ENCODE results near the gene USP25. TPM values are rescaled to one million over a fixed set of nuclear protein-coding genes. Genes with fewer than 3 reads are reported as not detected.

USP25 gene
- total RNA-seq, 4 donors from 2014 or later, result 17.4 to 42.0 (median 27.5) TPM

DNA sequence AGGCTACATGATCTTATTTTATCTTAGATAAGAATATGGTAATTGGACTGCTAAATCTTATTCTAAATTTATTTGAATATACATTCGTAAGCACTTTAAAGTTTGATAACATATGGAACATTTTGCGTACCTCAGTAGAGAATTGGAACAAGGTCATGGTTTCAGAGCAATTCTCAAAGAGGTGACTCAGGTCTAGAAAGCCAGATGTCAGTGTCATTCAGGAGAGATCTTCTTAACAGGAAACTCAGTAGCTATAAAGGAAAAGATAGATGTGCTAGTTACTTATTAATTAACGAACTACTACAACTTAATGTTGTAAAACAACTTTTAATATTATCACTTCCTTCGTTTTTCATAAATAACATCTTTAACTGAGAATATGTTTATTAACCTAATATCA lies 142.5 kb downstream of the USP25 start:
- H3K27ac ChIP-seq, result no peak overlapping the region
- H3K27me3 ChIP-seq, result no peaks in the 10 kb centered on the region
- intact Hi-C loops (cut with DNase I), result no loop called here
- H3K4me1 ChIP-seq, result no peaks in the 10 kb centered on the region
- peaks cover 0 to 91% (median 0%) of the 10 kb centered on the region in 3 donors for H3K36me3 ChIP-seq
- TF ChIP-seq, protein P1, sequence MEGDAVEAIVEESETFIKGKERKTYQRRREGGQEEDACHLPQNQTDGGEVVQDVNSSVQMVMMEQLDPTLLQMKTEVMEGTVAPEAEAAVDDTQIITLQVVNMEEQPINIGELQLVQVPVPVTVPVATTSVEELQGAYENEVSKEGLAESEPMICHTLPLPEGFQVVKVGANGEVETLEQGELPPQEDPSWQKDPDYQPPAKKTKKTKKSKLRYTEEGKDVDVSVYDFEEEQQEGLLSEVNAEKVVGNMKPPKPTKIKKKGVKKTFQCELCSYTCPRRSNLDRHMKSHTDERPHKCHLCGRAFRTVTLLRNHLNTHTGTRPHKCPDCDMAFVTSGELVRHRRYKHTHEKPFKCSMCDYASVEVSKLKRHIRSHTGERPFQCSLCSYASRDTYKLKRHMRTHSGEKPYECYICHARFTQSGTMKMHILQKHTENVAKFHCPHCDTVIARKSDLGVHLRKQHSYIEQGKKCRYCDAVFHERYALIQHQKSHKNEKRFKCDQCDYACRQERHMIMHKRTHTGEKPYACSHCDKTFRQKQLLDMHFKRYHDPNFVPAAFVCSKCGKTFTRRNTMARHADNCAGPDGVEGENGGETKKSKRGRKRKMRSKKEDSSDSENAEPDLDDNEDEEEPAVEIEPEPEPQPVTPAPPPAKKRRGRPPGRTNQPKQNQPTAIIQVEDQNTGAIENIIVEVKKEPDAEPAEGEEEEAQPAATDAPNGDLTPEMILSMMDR (IDR thresholded peaks at IDR 0.05), result no peak
- TF ChIP-seq POLR2A (IDR thresholded peaks at IDR 0.05), result no peak
- H3K4me3 ChIP-seq, result no peak overlapping the region
- no peaks in the 10 kb centered on the region for H3K9me3 ChIP-seq
- 75 to 94% methylated on average over 4 of the region's 4 CpGs for WGBS, 2 donors
- no peak for DNase-seq

DNA sequence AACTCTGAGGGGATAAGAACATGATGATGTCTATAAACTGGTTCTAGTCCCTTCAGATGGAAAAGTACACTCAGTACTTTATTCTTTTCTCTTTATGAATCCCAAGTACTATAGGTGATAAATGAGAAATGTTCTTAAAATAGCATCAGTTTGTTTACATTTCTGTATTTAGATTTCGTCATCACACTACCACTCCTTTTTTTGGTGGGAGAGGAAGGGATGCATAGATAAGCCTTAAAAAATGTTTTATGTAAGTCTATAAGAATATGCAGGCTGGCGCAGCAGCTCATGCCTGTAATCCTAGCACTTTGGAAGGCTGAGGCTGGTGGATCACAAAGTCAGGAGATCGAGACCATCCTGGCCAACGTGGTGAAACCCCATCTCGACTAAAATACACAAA lies 144.8 kb downstream of the USP25 start:
- TF ChIP-seq, protein P1 (IDR thresholded peaks at IDR 0.05), result no peak
- no peak for TF ChIP-seq POLR2A (IDR thresholded peaks at IDR 0.05)
- no peaks in the 10 kb centered on the region for H3K9me3 ChIP-seq
- WGBS, 2 donors, result 88 to 90% methylated on average over 5 of the region's 5 CpGs
- no peaks in the 10 kb centered on the region for H3K4me1 ChIP-seq
- H3K27ac ChIP-seq, result no peak overlapping the region
- DNase-seq, result no peak
- no peaks in the 10 kb centered on the region for H3K27me3 ChIP-seq
- intact Hi-C loops (cut with DNase I), result no loop called here
- no peak overlapping the region for H3K4me3 ChIP-seq
- H3K36me3 ChIP-seq, result peaks cover 0 to 91% (median 0%) of the 10 kb centered on the region in 3 donors

DNA sequence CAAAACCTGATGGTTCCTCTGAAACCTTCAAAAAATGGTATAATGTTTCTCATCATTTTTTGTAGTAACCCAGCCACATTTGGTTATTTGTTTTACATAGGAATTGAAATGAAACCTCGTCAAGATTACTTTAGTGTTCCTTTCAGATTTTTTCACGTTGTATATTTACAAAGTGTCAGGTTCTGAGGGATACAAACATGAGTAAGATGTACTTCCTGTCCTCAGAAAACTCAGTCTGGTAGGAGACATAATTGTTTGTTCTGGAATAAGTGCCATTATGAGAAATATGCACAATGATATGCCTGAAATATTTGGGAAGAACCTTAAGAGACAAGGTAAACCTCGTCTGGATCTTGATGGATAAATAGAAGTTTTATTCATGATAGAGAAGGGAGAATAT lies 145.5 kb downstream of the USP25 start:
- peaks cover 0 to under 1% (median 0%) of the 10 kb centered on the region in 3 donors for H3K9me3 ChIP-seq
- H3K36me3 ChIP-seq, result peaks cover 0 to 91% (median 0%) of the 10 kb centered on the region in 3 donors
- DNase-seq, result no peak
- 71 to 81% methylated on average over 3 of the region's 3 CpGs for WGBS, 2 donors
- H3K27ac ChIP-seq, result no peak overlapping the region
- H3K27me3 ChIP-seq, result no peaks in the 10 kb centered on the region
- TF ChIP-seq POLR2A (IDR thresholded peaks at IDR 0.05), result no peak
- TF ChIP-seq, protein P1 (IDR thresholded peaks at IDR 0.05), result no peak
- no peaks in the 10 kb centered on the region for H3K4me1 ChIP-seq
- no peak overlapping the region for H3K4me3 ChIP-seq
- intact Hi-C loops (cut with DNase I), result no loop called here

DNA sequence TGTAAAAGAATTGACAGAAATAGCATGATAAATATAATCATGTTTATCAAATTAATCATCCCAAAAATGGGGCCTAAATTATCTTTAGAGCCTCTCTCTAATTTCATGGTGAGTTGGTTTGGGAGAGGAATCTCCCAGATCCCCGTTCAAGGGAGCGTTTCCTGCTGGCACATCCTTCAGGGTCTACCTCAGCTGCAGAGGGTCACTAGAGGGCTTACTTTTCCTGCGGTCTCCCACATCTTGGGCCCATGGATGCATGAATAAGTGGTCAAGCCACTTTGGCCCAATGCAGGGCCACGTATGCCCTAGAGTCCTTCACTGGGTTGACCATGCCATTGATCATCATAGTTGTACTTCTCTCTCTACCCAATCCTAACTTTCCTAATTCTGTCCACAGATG lies 164.1 kb downstream of the USP25 start:
- H3K27me3 ChIP-seq, result no peaks in the 10 kb centered on the region
- DNase-seq, result no peak
- 78 to 84% methylated on average over 3 of the region's 4 CpGs for WGBS, 2 donors
- intact Hi-C loops (cut with DNase I), result no loop called here
- H3K27ac ChIP-seq, result no peak overlapping the region
- H3K4me3 ChIP-seq, result no peak overlapping the region
- no peaks in the 10 kb centered on the region for H3K4me1 ChIP-seq
- no peaks in the 10 kb centered on the region for H3K9me3 ChIP-seq
- no peak for TF ChIP-seq POLR2A (IDR thresholded peaks at IDR 0.05)
- TF ChIP-seq, protein P1 (IDR thresholded peaks at IDR 0.05), result no peak
- H3K36me3 ChIP-seq, result no peaks in the 10 kb centered on the region

DNA sequence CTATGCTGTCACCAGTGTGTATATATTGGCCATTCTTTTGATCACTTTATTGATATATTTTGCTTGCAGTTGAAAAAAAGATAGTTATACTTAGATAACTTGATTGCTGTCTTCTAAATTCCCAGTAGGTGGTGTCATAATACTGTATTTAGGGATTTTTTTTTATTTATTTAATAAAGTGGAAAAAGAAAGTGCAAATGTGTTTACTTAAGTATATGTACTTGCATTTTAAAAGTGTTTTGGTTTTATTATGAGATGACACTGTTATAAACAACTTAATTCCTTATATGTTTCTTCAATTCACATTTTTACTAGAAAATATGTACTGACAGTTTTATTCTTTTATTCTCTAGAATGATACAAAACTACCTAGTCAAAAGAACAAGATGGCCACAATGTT lies 164.8 kb downstream of the USP25 start:
- Histone ChIP-seq H3K9me3 (no peaks in the 10 kb centered on the region), H3K4me1 (no peaks in the 10 kb centered on the region), H3K27me3 (no peaks in the 10 kb centered on the region), H3K4me3 (no peak overlapping the region), H3K36me3 (no peaks in the 10 kb centered on the region), H3K27ac (no peak overlapping the region)
- no peak for DNase-seq
- no peak for TF ChIP-seq POLR2A (IDR thresholded peaks at IDR 0.05)
- TF ChIP-seq, protein P1 (IDR thresholded peaks at IDR 0.05), result peak in 4 of 6 experiments; percentile 7 to 56 (median 40)
- intact Hi-C loops (cut with DNase I), result no loop called here
